Caco-2 (cell line): ENCODE results near the gene CDC73. TPM values are rescaled to one million over a fixed set of nuclear protein-coding genes. Genes with fewer than 3 reads are reported as not detected.

Experiments used
- BruUV-seq: library from RNA; stranded (reverse); fragments of 400-500 nt; replicated peaks from 2 replicates; lab custom pipeline; 2021; lab: Mats Ljungman, UMichigan
- CTCF ChIA-PET: fragments of 300-600 bp; sonication (Branson Sonifier 250); formaldehyde crosslinking; loops from one replicate; lab custom pipeline; 2022; ENCODE audit warnings: antibody characterized with exemption; lab: Charles Lee
- POLR2A ChIA-PET: fragments of 300-600 bp; sonication (Branson Sonifier 250); formaldehyde crosslinking; loops from one replicate; lab custom pipeline; 2022; ENCODE audit warnings: antibody characterized with exemption; lab: Charles Lee
- DNase-seq, 2 experiments: peaks; one replicate each; pipeline versions ENCODE4 v3.0.0 to v3.0.0-alpha.2; 2020 to 2022
- H3K27me3 ChIP-seq: replicated peaks from 2 replicates; pipeline ENCODE4 v1.6.0; 2011; ENCODE audit warnings: low read length; ENCODE audit not compliant: control insufficient read depth, insufficient read depth
- H3K36me3 ChIP-seq: 2 replicates; pipeline ENCODE4 v1.5.1; 2011; ENCODE audit warnings: low read length; ENCODE audit not compliant: control insufficient read depth, insufficient read depth
- H3K4me1 ChIP-seq: fragments of 250-450 bp; sonication (Bioruptor Pico); 2 replicates; pipeline ENCODE4 v1.5.1; 2020; ENCODE audit warnings: mild to moderate bottlenecking
- H3K4me3 ChIP-seq: 2 replicates; pipeline ENCODE4 v1.5.1; 2011; ENCODE audit warnings: low read depth, mild to moderate bottlenecking, control low read depth, low read length
- H3K9me3 ChIP-seq: fragments of 250-450 bp; sonication (Bioruptor Pico); 2 replicates; pipeline ENCODE4 v1.5.1; 2020; ENCODE audit warnings: mild to moderate bottlenecking, moderate library complexity
- H3K27ac Mint-ChIP-seq: one replicate; pipeline ENCODE4 v1.8.0; 2022; ENCODE audit warnings: mixed read lengths; ENCODE audit not compliant: unreplicated experiment
- H3K27me3 Mint-ChIP-seq: one replicate; pipeline ENCODE4 v1.8.0; 2022; ENCODE audit warnings: mixed read lengths; ENCODE audit not compliant: insufficient read depth, unreplicated experiment
- H3K36me3 Mint-ChIP-seq: one replicate; pipeline ENCODE4 v1.8.0; 2022; ENCODE audit warnings: mild to moderate bottlenecking, mixed read lengths; ENCODE audit not compliant: insufficient read depth, unreplicated experiment
- H3K4me1 Mint-ChIP-seq: one replicate; pipeline ENCODE4 v1.8.0; 2022; ENCODE audit warnings: low read depth, mixed read lengths; ENCODE audit not compliant: unreplicated experiment
- H3K4me3 Mint-ChIP-seq: one replicate; pipeline ENCODE4 v1.8.0; 2022; ENCODE audit warnings: mild to moderate bottlenecking, moderate library complexity, mixed read lengths; ENCODE audit not compliant: unreplicated experiment
- H3K9me3 Mint-ChIP-seq: one replicate; pipeline ENCODE4 v1.8.0; 2022; ENCODE audit warnings: mixed read lengths; ENCODE audit not compliant: unreplicated experiment
- CTCF ChIP-seq, 2 experiments: fragments of 200-600 bp in 1 of 2; IDR thresholded peaks; 1 replicate in 1 of 2; 2 replicates in 1 of 2; pipeline versions ENCODE4 v1.5.1 to v1.8.0; 2011 to 2022; ENCODE audit warnings: antibody characterized with exemption in 1 of 2, control low read depth in 1 of 2, inconsistent platforms in 1 of 2, low read depth in 1 of 2, low read length in 1 of 2, mild to moderate bottlenecking in 1 of 2, moderate library complexity in 1 of 2; ENCODE audit not compliant: insufficient read depth in 1 of 2, severe bottlenecking in 1 of 2, unreplicated experiment in 1 of 2
- intact Hi-C: fragments of 100-400 bp; cut with micrococcal nuclease; formaldehyde crosslinking; loops from one replicate; pipeline ENCODE4 v1.10.0; 2022; ENCODE audit not compliant: unreplicated experiment
- total RNA-seq: library from RNA; stranded (reverse); gene quantifications from 2 replicates; pipeline ENCODE4 v1.2.3, GENCODE V29; 2022

The CDC73 gene
- total RNA-seq, 1 experiment from 2014 or later, result 48.9 TPM

GRCh38 chr1:193140254-193140653, 18.4 kb downstream of the CDC73 start:
- POLR2A ChIA-PET, result no interaction called here
- no TSS peak for BruUV-seq
- Histone ChIP-seq H3K27me3 (no peaks in the 10 kb centered on the region), H3K4me1 (no peaks in the 10 kb centered on the region), H3K9me3 (no peaks in the 10 kb centered on the region), H3K36me3 (no peaks in the 10 kb centered on the region; the same call in 1 of the 2 replicates), H3K4me3 (no peak overlapping the region)
- no peak overlapping the region for H3K4me3 Mint-ChIP-seq
- intact Hi-C loops, result loop anchor here (5.0 kb wide), 1 partner anchor 1157 kb away; no protein-coding TSS in a partner anchor
- H3K27me3 Mint-ChIP-seq, result no peaks in the 10 kb centered on the region
- peaks cover 51% of the 10 kb centered on the region for H3K36me3 Mint-ChIP-seq
- CTCF ChIA-PET, result no interaction called here
- TF ChIP-seq CTCF (IDR thresholded peaks at IDR 0.05; ENCODE audit: insufficient read depth in 1 of 2, low read depth in 1 of 2, low read length in 1 of 2, severe bottlenecking in 1 of 2, unreplicated experiment in 1 of 2), result no peak
- no peaks in the 10 kb centered on the region for H3K4me1 Mint-ChIP-seq
- no peak overlapping the region for H3K27ac Mint-ChIP-seq
- DNase-seq, result no peak
- no peaks in the 10 kb centered on the region for H3K9me3 Mint-ChIP-seq

GRCh38 chr1:193141804-193142203, 20.0 kb downstream of the CDC73 start:
- no peaks in the 10 kb centered on the region for H3K4me1 Mint-ChIP-seq
- intact Hi-C loops, result loop anchor here (5.0 kb wide), 1 partner anchor 1155 kb away; no protein-coding TSS in a partner anchor
- no TSS peak for BruUV-seq

GRCh38 chr1:193142409-193142808, 20.6 kb downstream of the CDC73 start:
- intact Hi-C loops, result loop anchor here (5.0 kb wide), 1 partner anchor 1155 kb away; no protein-coding TSS in a partner anchor
- Histone ChIP-seq H3K4me3 (no peak overlapping the region), H3K4me1 (no peaks in the 10 kb centered on the region), H3K9me3 (no peaks in the 10 kb centered on the region), H3K36me3 (no peaks in the 10 kb centered on the region; the same call in 1 of the 2 replicates), H3K27me3 (no peaks in the 10 kb centered on the region)
- Mint-ChIP-seq H3K27ac (peak overlapping the region; percentile 5), H3K27me3 (no peaks in the 10 kb centered on the region), H3K9me3 (no peaks in the 10 kb centered on the region), H3K4me3 (no peak overlapping the region), H3K4me1 (no peaks in the 10 kb centered on the region), H3K36me3 (peaks cover 39% of the 10 kb centered on the region)
- ChIA-PET POLR2A (no interaction called here), CTCF (no interaction called here)
- TF ChIP-seq CTCF (IDR thresholded peaks at IDR 0.05; ENCODE audit: insufficient read depth in 1 of 2, low read depth in 1 of 2, low read length in 1 of 2, severe bottlenecking in 1 of 2, unreplicated experiment in 1 of 2), result no peak
- DNase-seq, result no peak
- BruUV-seq, result no TSS peak

More at GRCh38 chr1:193141804-193142203, 20.0 kb downstream of the CDC73 start:
- no peak for DNase-seq
- H3K9me3 Mint-ChIP-seq, result no peaks in the 10 kb centered on the region
- H3K36me3 Mint-ChIP-seq, result peaks cover 35% of the 10 kb centered on the region
- no peaks in the 10 kb centered on the region for H3K9me3 ChIP-seq
- H3K27me3 Mint-ChIP-seq, result no peaks in the 10 kb centered on the region
- ChIA-PET CTCF (no interaction called here), POLR2A (no interaction called here)
- no peak for TF ChIP-seq CTCF (IDR thresholded peaks at IDR 0.05; ENCODE audit: insufficient read depth in 1 of 2, low read depth in 1 of 2, low read length in 1 of 2, severe bottlenecking in 1 of 2, unreplicated experiment in 1 of 2)
- no peaks in the 10 kb centered on the region for H3K27me3 ChIP-seq
- H3K4me3 ChIP-seq, result no peak overlapping the region
- H3K4me3 Mint-ChIP-seq, result no peak overlapping the region
- no peaks in the 10 kb centered on the region; the same call in 1 of the 2 replicates for H3K36me3 ChIP-seq
- no peaks in the 10 kb centered on the region for H3K4me1 ChIP-seq
- H3K27ac Mint-ChIP-seq, result no peak overlapping the region
